ENCODE results near the gene UTS2. TPM values are rescaled to one million over a fixed set of nuclear protein-coding genes. Genes with fewer than 3 reads are reported as not detected.

The UTS2 gene
- polyA plus RNA-seq, 3 donors: 0.11 TPM; not detected in 2

GRCh38 chr1:7813677-7814373 is 39.0 kb downstream of the UTS2 start:
- H3K4me3 Mint-ChIP-seq: no peak overlapping the region
- WGBS (ENCODE audit: insufficient coverage): no CpG with 5 or more reads among the region's 3 CpGs
- H4K20me1 ChIP-seq (ENCODE audit: insufficient read depth, low read length): no peaks in the 10 kb centered on the region
- no peaks in the 10 kb centered on the region for H3K4me1 ChIP-seq (ENCODE audit: control insufficient read depth in 1 of 2, insufficient read depth in 2 of 2, low read length in 2 of 2)
- no peaks in the 10 kb centered on the region for H3K27me3 ChIP-seq (ENCODE audit: control insufficient read depth in 2 of 2, insufficient read depth in 2 of 2, low read length in 2 of 2)
- DNase-seq: no peak
- H3K36me3 ChIP-seq (replicated peaks in 1 of 2; ENCODE audit: control insufficient read depth in 1 of 2, insufficient read depth in 2 of 2, low read length in 2 of 2): no peaks in the 10 kb centered on the region
- no peak overlapping the region for H3K27ac Mint-ChIP-seq
- H3K36me3 Mint-ChIP-seq: peaks cover 5 to 26% of the 10 kb centered on the region in 2 donors
- no peak overlapping the region for H3K4me2 ChIP-seq (replicated peaks; ENCODE audit: extremely low read depth, low read length, poor library complexity, severe bottlenecking)
- peaks cover 13 to 23% (median 15%) of the 10 kb centered on the region in 7 donors for H3K9me3 Mint-ChIP-seq
- no peak for TF ChIP-seq CTCF (IDR thresholded peaks at IDR 0.05)
- peaks cover 6% of the 10 kb centered on the region for H3K4me1 Mint-ChIP-seq
- H3K4me3 ChIP-seq (replicated peaks in 1 of 3; ENCODE audit: low read depth in 2 of 3, low read length in 3 of 3): no peak overlapping the region
- H3K27me3 Mint-ChIP-seq (ENCODE audit: low read depth in 3 of 3): peaks cover 0 to 1% (median 0%) of the 10 kb centered on the region in 3 donors
- H3K79me2 ChIP-seq (ENCODE audit: insufficient read depth, low read length): no peaks in the 10 kb centered on the region
- intact Hi-C loops (cut with micrococcal nuclease): no loop called here
- H3K27ac ChIP-seq (ENCODE audit: low read depth in 1 of 2, low read length in 2 of 2): no peak overlapping the region
- H3K9ac ChIP-seq (ENCODE audit: insufficient read depth, low read length, poor library complexity, severe bottlenecking): no peak overlapping the region
- H3K9me3 ChIP-seq (replicated peaks in 1 of 2; ENCODE audit: control insufficient read depth in 1 of 2, insufficient read depth in 1 of 2, low read length in 2 of 2): peaks cover 8 to 12% of the 10 kb centered on the region in 2 donors
- H2AFZ ChIP-seq (ENCODE audit: insufficient read depth, low read depth, low read length, poor library complexity, severe bottlenecking): no peak overlapping the region

DNA sequence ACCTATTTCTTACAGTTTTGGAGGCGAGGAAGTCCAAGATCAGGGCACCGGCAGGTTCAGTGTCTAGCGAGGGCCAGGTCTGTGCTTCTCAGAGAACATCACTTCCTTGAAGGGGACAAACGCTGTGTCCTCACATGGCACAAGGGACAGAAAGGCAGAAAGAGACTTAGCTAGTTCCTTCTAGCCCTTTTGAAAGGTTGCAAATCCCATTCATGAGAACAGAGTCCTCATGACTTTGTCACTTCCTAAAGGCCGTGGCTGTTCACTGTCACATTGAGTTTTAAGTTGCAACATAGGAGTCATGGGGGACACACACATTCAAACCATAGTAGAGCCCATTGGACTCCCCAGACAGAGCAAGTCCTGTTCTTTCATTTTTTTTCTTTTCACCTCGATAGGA is 41.4 kb downstream of the UTS2 start:
- WGBS (ENCODE audit: insufficient coverage): 55% methylated on average over 5 of the region's 6 CpGs
- Mint-ChIP-seq H3K4me3 (no peak overlapping the region), H3K27ac (peak overlapping the region in 2 of 7 donors; percentile 10 to 76), H3K27me3 (ENCODE audit: low read depth in 3 of 3) (peaks cover 0 to 1% (median 0%) of the 10 kb centered on the region in 3 donors), H3K4me1 (peaks cover 6% of the 10 kb centered on the region), H3K9me3 (peaks cover 13 to 21% (median 15%) of the 10 kb centered on the region in 7 donors), H3K36me3 (peaks cover 5 to 26% of the 10 kb centered on the region in 2 donors)
- Histone ChIP-seq H3K4me1 (ENCODE audit: control insufficient read depth in 1 of 2, insufficient read depth in 2 of 2, low read length in 2 of 2) (no peaks in the 10 kb centered on the region), H3K4me2 (replicated peaks; ENCODE audit: extremely low read depth, low read length, poor library complexity, severe bottlenecking) (no peak overlapping the region), H3K36me3 (replicated peaks in 1 of 2; ENCODE audit: control insufficient read depth in 1 of 2, insufficient read depth in 2 of 2, low read length in 2 of 2) (no peaks in the 10 kb centered on the region), H3K4me3 (replicated peaks in 1 of 3; ENCODE audit: low read depth in 2 of 3, low read length in 3 of 3) (no peak overlapping the region), H3K27ac (ENCODE audit: low read depth in 1 of 2, low read length in 2 of 2) (no peak overlapping the region), H3K9ac (ENCODE audit: insufficient read depth, low read length, poor library complexity, severe bottlenecking) (no peak overlapping the region), H2AFZ (ENCODE audit: insufficient read depth, low read depth, low read length, poor library complexity, severe bottlenecking) (no peak overlapping the region), H3K79me2 (ENCODE audit: insufficient read depth, low read length) (no peaks in the 10 kb centered on the region), H4K20me1 (ENCODE audit: insufficient read depth, low read length) (no peaks in the 10 kb centered on the region), H3K27me3 (ENCODE audit: control insufficient read depth in 2 of 2, insufficient read depth in 2 of 2, low read length in 2 of 2) (no peaks in the 10 kb centered on the region), H3K9me3 (replicated peaks in 1 of 2; ENCODE audit: control insufficient read depth in 1 of 2, insufficient read depth in 1 of 2, low read length in 2 of 2) (peaks cover 8 to 12% of the 10 kb centered on the region in 2 donors)
- intact Hi-C loops (cut with micrococcal nuclease): no loop called here
- no peak for TF ChIP-seq CTCF (IDR thresholded peaks at IDR 0.05)
- peak; percentile 20 to 41 (median 22) for DNase-seq
